Endothelial cell of umbilical vein (primary cell): ENCODE results near the gene ACP5. TPM values are rescaled to one million over a fixed set of nuclear protein-coding genes. Genes with fewer than 3 reads are reported as not detected.

ENCODE experiments used
- BruUV-seq: library from RNA; stranded (reverse); fragments of 400-500 nt; replicated peaks from 2 replicates; lab custom pipeline; 2021; lab: Mats Ljungman, UMichigan
- CTCF ChIA-PET: fragments of 300-600, 350-600 bp; sonication (Branson Sonifier 250); formaldehyde crosslinking; loops from one replicate; lab custom pipeline; 2021; ENCODE audit warnings: antibody characterized with exemption, inconsistent platforms; lab: Charles Lee
- POLR2A ChIA-PET: fragments of 300-600, 350-600 bp; sonication (Branson Sonifier 250); formaldehyde crosslinking; loops from one replicate; lab custom pipeline; 2021; ENCODE audit warnings: antibody characterized with exemption, inconsistent platforms; lab: Charles Lee
- DNase-seq: peaks from one replicate; pipeline ENCODE4 v3.0.0-alpha.2; 2011; ENCODE audit warnings: low read depth, low spot score
- FAIRE-seq: peaks from 2 replicates; lab custom pipeline; 2011; peaks lifted over from hg19 to GRCh38; lab: Jason Lieb, UNC
- H2AFZ ChIP-seq: 2 replicates; pipeline ENCODE4 v1.6.0; 2012; ENCODE audit warnings: low read depth, low read length, control low read depth, inconsistent platforms
- H3K27ac ChIP-seq: 2 replicates; pipeline ENCODE4 v1.5.1; 2011; ENCODE audit warnings: low read depth, mild to moderate bottlenecking, control low read depth, low read length, moderate library complexity; ENCODE audit not compliant: insufficient read depth
- H3K27me3 ChIP-seq, 2 experiments: 2 replicates each; pipeline versions ENCODE4 v1.6.0 to v1.6.1; 2011; ENCODE audit warnings: low read length in 2 of 2, mixed read lengths in 1 of 2; ENCODE audit not compliant: control insufficient read depth in 2 of 2, insufficient read depth in 2 of 2
- H3K36me3 ChIP-seq, 2 experiments: 2 replicates in 1 of 2; 3 replicates in 1 of 2; pipeline ENCODE4 v1.5.1; 2011; ENCODE audit warnings: low read length in 2 of 2, mild to moderate bottlenecking in 1 of 2, moderate library complexity in 1 of 2; ENCODE audit not compliant: control insufficient read depth in 2 of 2, insufficient read depth in 2 of 2; ENCODE audit errors: extremely low read depth in 1 of 2
- H3K4me1 ChIP-seq: 3 replicates; pipeline ENCODE4 v1.5.1; 2011; ENCODE audit warnings: mild to moderate bottlenecking, low read length; ENCODE audit not compliant: control insufficient read depth, insufficient read depth; ENCODE audit errors: extremely low read depth
- H3K4me2 ChIP-seq: 2 replicates; pipeline ENCODE4 v1.6.1; 2011; ENCODE audit warnings: low read length, control low read depth, mixed read lengths; ENCODE audit not compliant: insufficient read depth
- H3K4me3 ChIP-seq, 3 experiments: fragments of 200-600 bp in 1 of 3; sonication (generic), shearing (Covaris generic) in 1 of 3; replicated peaks in 1 of 3; 2 replicates each; pipeline ENCODE4 v1.5.1; 2011 to 2016; ENCODE audit warnings: control low read depth in 3 of 3, low read length in 3 of 3, mild to moderate bottlenecking in 2 of 3, inconsistent platforms in 1 of 3, low read depth in 1 of 3, moderate library complexity in 1 of 3; ENCODE audit not compliant: insufficient read depth in 1 of 3
- H3K79me2 ChIP-seq: 2 replicates; pipeline ENCODE4 v1.6.0; 2012; ENCODE audit warnings: low read length, inconsistent platforms; ENCODE audit not compliant: control insufficient read depth, insufficient read depth
- H3K9ac ChIP-seq: replicated peaks from 2 replicates; pipeline ENCODE3; 2011; ENCODE audit warnings: low read length, control low read depth; ENCODE audit not compliant: insufficient read depth; ENCODE audit errors: extremely low read depth
- H3K9me1 ChIP-seq: replicated peaks from 3 replicates; pipeline ENCODE4 v1.6.0; 2011; ENCODE audit warnings: mild to moderate bottlenecking, low read length; ENCODE audit not compliant: control insufficient read depth, insufficient read depth; ENCODE audit errors: extremely low read depth
- H3K9me3 ChIP-seq: replicated peaks from 2 replicates; pipeline ENCODE4 v1.5.1; 2012; ENCODE audit warnings: low read length, inconsistent platforms; ENCODE audit not compliant: control insufficient read depth, insufficient read depth
- H4K20me1 ChIP-seq: replicated peaks from 2 replicates; pipeline ENCODE3; 2011; ENCODE audit warnings: mild to moderate bottlenecking, low read length; ENCODE audit not compliant: control insufficient read depth, insufficient read depth; ENCODE audit errors: extremely low read depth
- EZH2 ChIP-seq: IDR thresholded peaks from 2 replicates; pipeline ENCODE4 v1.6.1; 2012; ENCODE audit warnings: borderline replicate concordance, low read depth, mild to moderate bottlenecking, moderate library complexity, low read length, inconsistent platforms; ENCODE audit not compliant: severe bottlenecking
- FOS ChIP-seq: IDR thresholded peaks from 2 replicates; pipeline ENCODE4 v1.6.1; 2011; ENCODE audit warnings: mild to moderate bottlenecking, low read length, moderate library complexity, borderline replicate concordance; ENCODE audit not compliant: insufficient read depth
- GATA2 ChIP-seq: IDR thresholded peaks from 2 replicates; pipeline ENCODE4 v1.7.0; 2011; ENCODE audit warnings: low read depth, mild to moderate bottlenecking, moderate library complexity, mixed read lengths, low read length; ENCODE audit not compliant: insufficient read length, insufficient read depth
- JUN ChIP-seq: IDR thresholded peaks from 2 replicates; pipeline ENCODE4 v1.6.1; 2011; ENCODE audit warnings: borderline replicate concordance, low read depth; ENCODE audit not compliant: insufficient read length, insufficient read depth
- MYC ChIP-seq: IDR thresholded peaks from one replicate; pipeline ENCODE4 v1.6.1; 2011; ENCODE audit warnings: mild to moderate bottlenecking, low read depth, low read length
- POLR2A ChIP-seq: IDR thresholded peaks from 2 replicates; pipeline ENCODE4 v1.6.1; 2012; ENCODE audit warnings: low read depth, mild to moderate bottlenecking, control low read depth, low read length
- POLR2AphosphoS5 ChIP-seq: IDR thresholded peaks from 2 replicates; pipeline ENCODE4 v1.6.1; 2012; ENCODE audit warnings: low read depth, mild to moderate bottlenecking, control low read depth, low read length, moderate library complexity; ENCODE audit not compliant: insufficient read depth
- dilution Hi-C: fragments of 300-500 bp; cut with MboI; formaldehyde crosslinking; loops from one replicate; pipeline ENCODE4 v1.15.0; 2019; ENCODE audit warnings: low sequenced_read_pairs; ENCODE audit not compliant: extremely low pct_ligation_motif_present
- intact Hi-C: fragments of 100-400 bp; cut with micrococcal nuclease; formaldehyde crosslinking; loops from one replicate; pipeline ENCODE4 v1.10.0; 2022
- polyA plus RNA-seq, 4 experiments: library from polyadenylated mRNA; depleted of rRNA in 3 of 4; stranded (reverse) in 3 of 4; unstranded in 1 of 4; fragments of >200 nt; gene quantifications; 2 replicates each; pipeline versions ENCODE4 v1.2.1 to v1.2.3, GENCODE V29; 2011 to 2012; ENCODE audit warnings: missing spikeins in 1 of 4
- total RNA-seq: library from RNA; stranded (reverse); gene quantifications from 2 replicates; pipeline ENCODE4 v1.2.3, GENCODE V29; 2021
- TF ChIP-seq, protein P1 (sequence below), 2 donors: IDR thresholded peaks; 1 replicate in 1 of 2; 2 replicates in 1 of 2; pipeline ENCODE4 v1.5.1; 2011; ENCODE audit warnings: low read length in 2 of 2, mild to moderate bottlenecking in 2 of 2, moderate library complexity in 2 of 2, control low read depth in 1 of 2, inconsistent platforms in 1 of 2, low read depth in 1 of 2; ENCODE audit not compliant: insufficient read depth in 1 of 2; ENCODE audit errors: extremely low read depth in 1 of 2
- TF ChIP-seq, protein P2 (sequence below): IDR thresholded peaks from 2 replicates; pipeline ENCODE4 v1.6.1; 2011; ENCODE audit not compliant: insufficient read depth, insufficient read length

ACP5 gene
- total and polyA plus RNA-seq, 2 donors (not counting 3 experiments of a cell fraction or from before 2014, with no cell fraction given): 1.3 TPM; not detected in 1

GRCh38 chr19:11587302-11587974 lies 10.0 kb upstream of the ACP5 start:
- no peaks in the 10 kb centered on the region for H3K36me3 ChIP-seq
- no peak overlapping the region for H3K4me3 ChIP-seq
- POLR2A ChIA-PET: no interaction called here
- BruUV-seq: no TSS peak
- no peaks in the 10 kb centered on the region for H3K27me3 ChIP-seq
- intact Hi-C loops (loop anchor here (1.0 to 5.0 kb wide), 7 partner anchors 28 to 345 kb away; partner anchors contain the start of genes ECSIT, ELOF1, ODAD3 and PRKCSH), dilution Hi-C loops (no loop called here)
- no peaks in the 10 kb centered on the region for H3K79me2 ChIP-seq
- peak; percentile 65 for DNase-seq
- no peak overlapping the region for H3K27ac ChIP-seq
- H3K4me2 ChIP-seq: no peak overlapping the region
- H3K9me3 ChIP-seq: no peaks in the 10 kb centered on the region
- H3K9me1 ChIP-seq: no peaks in the 10 kb centered on the region
- H3K9ac ChIP-seq: no peak overlapping the region
- TF ChIP-seq, protein P1, sequence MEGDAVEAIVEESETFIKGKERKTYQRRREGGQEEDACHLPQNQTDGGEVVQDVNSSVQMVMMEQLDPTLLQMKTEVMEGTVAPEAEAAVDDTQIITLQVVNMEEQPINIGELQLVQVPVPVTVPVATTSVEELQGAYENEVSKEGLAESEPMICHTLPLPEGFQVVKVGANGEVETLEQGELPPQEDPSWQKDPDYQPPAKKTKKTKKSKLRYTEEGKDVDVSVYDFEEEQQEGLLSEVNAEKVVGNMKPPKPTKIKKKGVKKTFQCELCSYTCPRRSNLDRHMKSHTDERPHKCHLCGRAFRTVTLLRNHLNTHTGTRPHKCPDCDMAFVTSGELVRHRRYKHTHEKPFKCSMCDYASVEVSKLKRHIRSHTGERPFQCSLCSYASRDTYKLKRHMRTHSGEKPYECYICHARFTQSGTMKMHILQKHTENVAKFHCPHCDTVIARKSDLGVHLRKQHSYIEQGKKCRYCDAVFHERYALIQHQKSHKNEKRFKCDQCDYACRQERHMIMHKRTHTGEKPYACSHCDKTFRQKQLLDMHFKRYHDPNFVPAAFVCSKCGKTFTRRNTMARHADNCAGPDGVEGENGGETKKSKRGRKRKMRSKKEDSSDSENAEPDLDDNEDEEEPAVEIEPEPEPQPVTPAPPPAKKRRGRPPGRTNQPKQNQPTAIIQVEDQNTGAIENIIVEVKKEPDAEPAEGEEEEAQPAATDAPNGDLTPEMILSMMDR (IDR thresholded peaks at IDR 0.05; ENCODE audit: extremely low read depth in 1 of 2, insufficient read depth in 1 of 2, low read depth in 1 of 2, low read length in 2 of 2): peak; percentile 87 to 91
- TF ChIP-seq EZH2: no peak
- CTCF ChIA-PET: interaction anchor here (0.7 to 2.1 kb wide), 9 partner anchors 26 to 293 kb away, joined by 3 to 11 read pairs (median 3); partner anchors contain the start of genes ELOF1 and ZNF653
- H4K20me1 ChIP-seq: no peaks in the 10 kb centered on the region
- H3K4me1 ChIP-seq: no peaks in the 10 kb centered on the region
- FAIRE-seq: peak; percentile 99
- H2AFZ ChIP-seq: peak overlapping the region; percentile 7

GRCh38 chr19:11586331-11586730 lies 8.9 kb upstream of the ACP5 start:
- Histone ChIP-seq H3K4me3 (no peak overlapping the region), H3K9me3 (no peaks in the 10 kb centered on the region), H3K9me1 (no peaks in the 10 kb centered on the region), H3K27me3 (no peaks in the 10 kb centered on the region), H3K27ac (no peak overlapping the region), H3K4me2 (no peak overlapping the region), H3K9ac (no peak overlapping the region), H3K79me2 (no peaks in the 10 kb centered on the region), H4K20me1 (no peaks in the 10 kb centered on the region), H3K36me3 (no peaks in the 10 kb centered on the region), H2AFZ (no peak overlapping the region), H3K4me1 (no peaks in the 10 kb centered on the region)
- CTCF ChIA-PET: interaction anchor here (1.2 to 2.6 kb wide), 4 partner anchors 17 to 292 kb away, joined by 3 to 7 read pairs (median 5); no protein-coding TSS in a partner anchor
- BruUV-seq: no TSS peak
- TF ChIP-seq FOS (no peak), GATA2 (no peak), JUN (no peak), POLR2AphosphoS5 (no peak), MYC (no peak), EZH2 (no peak), POLR2A (no peak)
- TF ChIP-seq, protein P2, sequence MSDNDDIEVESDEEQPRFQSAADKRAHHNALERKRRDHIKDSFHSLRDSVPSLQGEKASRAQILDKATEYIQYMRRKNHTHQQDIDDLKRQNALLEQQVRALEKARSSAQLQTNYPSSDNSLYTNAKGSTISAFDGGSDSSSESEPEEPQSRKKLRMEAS: no peak
- TF ChIP-seq, protein P1 (IDR thresholded peaks at IDR 0.05; ENCODE audit: extremely low read depth in 1 of 2, insufficient read depth in 1 of 2, low read depth in 1 of 2, low read length in 2 of 2): no peak
- DNase-seq (no peak), FAIRE-seq (no peak)
- dilution Hi-C loops (no loop called here), intact Hi-C loops (loop anchor here (2.0 to 5.0 kb wide), 3 partner anchors 58 to 344 kb away; partner anchors contain the start of genes ECSIT, ODAD3 and PRKCSH)
- POLR2A ChIA-PET: no interaction called here
